Measurements from ENCODE around the gene PARP8.

Gene PARP8

GRCh38 chr5:50727149-50727496 lies 60.7 kb downstream of the PARP8 start:
- DNase-seq (ENCODE audit: low read depth in 2 of 2) = no peak

- DNase-seq (ENCODE audit: low read depth in 2 of 2) = no peak
Observed at GRCh38 chr5:50727845-50728244, 61.4 kb downstream of the PARP8 start.

GRCh38 chr5:50730336-50730735 lies 63.9 kb downstream of the PARP8 start:
- no peak for DNase-seq (ENCODE audit: low read depth in 2 of 2)

GRCh38 chr5:50730841-50731240 lies 64.4 kb downstream of the PARP8 start:
- no peak for DNase-seq (ENCODE audit: low read depth in 2 of 2)

- no peak for DNase-seq (ENCODE audit: low read depth in 2 of 2)
Observed at GRCh38 chr5:50733741-50734140, 67.3 kb downstream of the PARP8 start.

GRCh38 chr5:50738864-50739263 lies 72.4 kb downstream of the PARP8 start:
- no peak for DNase-seq (ENCODE audit: low read depth in 2 of 2)

- no peak for DNase-seq (ENCODE audit: low read depth in 2 of 2)
Observed at GRCh38 chr5:50740832-50741231, 74.4 kb downstream of the PARP8 start.

GRCh38 chr5:50744776-50745175 lies 78.3 kb downstream of the PARP8 start:
- no peak for DNase-seq (ENCODE audit: low read depth in 2 of 2)

GRCh38 chr5:50745221-50745910 lies 78.9 kb downstream of the PARP8 start:
- no peak for DNase-seq (ENCODE audit: low read depth in 2 of 2)

GRCh38 chr5:50749181-50749580 lies 82.7 kb downstream of the PARP8 start:
- no peak for DNase-seq (ENCODE audit: low read depth in 2 of 2)

- no peak for DNase-seq (ENCODE audit: low read depth in 2 of 2)
Observed at GRCh38 chr5:50749873-50750272, 83.4 kb downstream of the PARP8 start.

- no peak for DNase-seq (ENCODE audit: low read depth in 2 of 2)
Observed at GRCh38 chr5:50751064-50751657, 84.7 kb downstream of the PARP8 start.

GRCh38 chr5:50752800-50753199 lies 86.4 kb downstream of the PARP8 start:
- DNase-seq (ENCODE audit: low read depth in 2 of 2) = no peak

GRCh38 chr5:50759526-50760270 lies 93.3 kb downstream of the PARP8 start:
- DNase-seq (ENCODE audit: low read depth in 2 of 2) = no peak

- no peak for DNase-seq (ENCODE audit: low read depth in 2 of 2)
Observed at GRCh38 chr5:50763351-50763750, 96.9 kb downstream of the PARP8 start.

- DNase-seq (ENCODE audit: low read depth in 2 of 2) = no peak
Observed at GRCh38 chr5:50763846-50764245, 97.4 kb downstream of the PARP8 start.

- no peak for DNase-seq (ENCODE audit: low read depth in 2 of 2)
Observed at GRCh38 chr5:50766042-50766441, 99.6 kb downstream of the PARP8 start.

GRCh38 chr5:50766462-50766861 lies 100.0 kb downstream of the PARP8 start:
- DNase-seq (ENCODE audit: low read depth in 2 of 2) = no peak

- no peak for DNase-seq (ENCODE audit: low read depth in 2 of 2)
Observed at GRCh38 chr5:50766967-50767366, 100.5 kb downstream of the PARP8 start.

- DNase-seq (ENCODE audit: low read depth in 2 of 2) = no peak
Observed at GRCh38 chr5:50767588-50767987, 101.2 kb downstream of the PARP8 start.

GRCh38 chr5:50768634-50769033 lies 102.2 kb downstream of the PARP8 start:
- DNase-seq (ENCODE audit: low read depth in 2 of 2) = no peak

- DNase-seq (ENCODE audit: low read depth in 2 of 2) = no peak
Observed at GRCh38 chr5:50770441-50770840, 104.0 kb downstream of the PARP8 start.
